ENCODE data around the gene MFSD8.

DNA sequence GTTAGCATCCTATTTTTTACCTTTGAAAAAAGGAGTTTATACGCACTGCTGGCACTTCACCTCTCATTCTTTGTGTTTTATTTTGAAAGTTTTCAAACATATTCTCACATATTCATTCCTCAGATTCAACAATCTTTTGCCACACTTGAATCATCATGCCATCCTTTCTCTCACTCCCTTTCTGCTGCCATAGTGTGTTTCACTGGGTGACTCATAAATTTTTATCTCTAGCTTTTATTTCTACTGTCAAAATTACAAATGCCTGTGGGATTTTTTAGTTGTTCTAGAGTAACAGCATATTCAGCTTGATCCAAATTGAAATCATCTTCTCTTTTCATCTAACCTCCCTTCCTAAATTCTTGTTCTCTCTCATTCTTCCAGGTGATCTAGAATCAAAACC is 28.0 kb downstream of the MFSD8 start:
- TF ChIP-seq, protein P1, sequence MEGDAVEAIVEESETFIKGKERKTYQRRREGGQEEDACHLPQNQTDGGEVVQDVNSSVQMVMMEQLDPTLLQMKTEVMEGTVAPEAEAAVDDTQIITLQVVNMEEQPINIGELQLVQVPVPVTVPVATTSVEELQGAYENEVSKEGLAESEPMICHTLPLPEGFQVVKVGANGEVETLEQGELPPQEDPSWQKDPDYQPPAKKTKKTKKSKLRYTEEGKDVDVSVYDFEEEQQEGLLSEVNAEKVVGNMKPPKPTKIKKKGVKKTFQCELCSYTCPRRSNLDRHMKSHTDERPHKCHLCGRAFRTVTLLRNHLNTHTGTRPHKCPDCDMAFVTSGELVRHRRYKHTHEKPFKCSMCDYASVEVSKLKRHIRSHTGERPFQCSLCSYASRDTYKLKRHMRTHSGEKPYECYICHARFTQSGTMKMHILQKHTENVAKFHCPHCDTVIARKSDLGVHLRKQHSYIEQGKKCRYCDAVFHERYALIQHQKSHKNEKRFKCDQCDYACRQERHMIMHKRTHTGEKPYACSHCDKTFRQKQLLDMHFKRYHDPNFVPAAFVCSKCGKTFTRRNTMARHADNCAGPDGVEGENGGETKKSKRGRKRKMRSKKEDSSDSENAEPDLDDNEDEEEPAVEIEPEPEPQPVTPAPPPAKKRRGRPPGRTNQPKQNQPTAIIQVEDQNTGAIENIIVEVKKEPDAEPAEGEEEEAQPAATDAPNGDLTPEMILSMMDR (IDR thresholded peaks at IDR 0.05; ENCODE audit: low read depth, low read length, poor library complexity, severe bottlenecking) = no peak
- no peak for TF ChIP-seq EZH2phosphoT487 (IDR thresholded peaks at IDR 0.05; ENCODE audit: borderline replicate concordance, low read length)

Measured in DOHH2 (cell line).